ENCODE measurements around the gene POLR1E. TPM values are rescaled to one million over a fixed set of nuclear protein-coding genes. Genes with fewer than 3 reads are reported as not detected.

Gene POLR1E
- total and polyA plus RNA-seq, 4 donors = 4.9 to 25.5 (median 14.4) TPM

DNA sequence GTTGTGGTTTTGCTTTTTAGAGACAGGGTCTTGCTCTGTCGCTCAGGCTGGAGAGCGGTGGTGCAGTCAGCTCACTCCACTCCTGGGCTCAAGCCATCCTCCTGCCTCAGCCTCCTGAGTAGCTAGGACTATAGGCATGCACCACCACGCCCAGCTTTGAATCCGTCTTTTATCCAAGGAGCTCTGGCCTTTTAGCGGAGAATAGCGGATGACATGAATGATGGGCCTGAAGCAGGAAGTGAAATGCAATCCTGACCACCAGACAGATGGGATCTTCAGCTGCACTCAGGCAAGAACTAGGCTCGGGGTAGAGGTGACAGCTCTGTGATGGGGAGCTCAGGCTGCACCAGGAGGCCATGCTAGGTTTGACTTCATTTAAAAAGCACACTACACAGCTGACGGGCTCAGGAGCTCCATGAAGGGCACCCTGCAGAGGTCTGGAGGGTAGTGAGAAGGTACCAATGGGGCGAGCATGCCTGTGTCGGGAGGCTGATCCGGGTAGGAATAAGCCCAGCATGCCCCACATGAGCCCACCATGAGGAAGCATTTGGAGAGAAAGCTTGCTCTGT, 21.9 kb downstream of the POLR1E start:
- H3K9ac ChIP-seq (ENCODE audit: low read depth in 1 of 2, low read length in 2 of 2) = no peak overlapping the region
- TF ChIP-seq, protein P1, sequence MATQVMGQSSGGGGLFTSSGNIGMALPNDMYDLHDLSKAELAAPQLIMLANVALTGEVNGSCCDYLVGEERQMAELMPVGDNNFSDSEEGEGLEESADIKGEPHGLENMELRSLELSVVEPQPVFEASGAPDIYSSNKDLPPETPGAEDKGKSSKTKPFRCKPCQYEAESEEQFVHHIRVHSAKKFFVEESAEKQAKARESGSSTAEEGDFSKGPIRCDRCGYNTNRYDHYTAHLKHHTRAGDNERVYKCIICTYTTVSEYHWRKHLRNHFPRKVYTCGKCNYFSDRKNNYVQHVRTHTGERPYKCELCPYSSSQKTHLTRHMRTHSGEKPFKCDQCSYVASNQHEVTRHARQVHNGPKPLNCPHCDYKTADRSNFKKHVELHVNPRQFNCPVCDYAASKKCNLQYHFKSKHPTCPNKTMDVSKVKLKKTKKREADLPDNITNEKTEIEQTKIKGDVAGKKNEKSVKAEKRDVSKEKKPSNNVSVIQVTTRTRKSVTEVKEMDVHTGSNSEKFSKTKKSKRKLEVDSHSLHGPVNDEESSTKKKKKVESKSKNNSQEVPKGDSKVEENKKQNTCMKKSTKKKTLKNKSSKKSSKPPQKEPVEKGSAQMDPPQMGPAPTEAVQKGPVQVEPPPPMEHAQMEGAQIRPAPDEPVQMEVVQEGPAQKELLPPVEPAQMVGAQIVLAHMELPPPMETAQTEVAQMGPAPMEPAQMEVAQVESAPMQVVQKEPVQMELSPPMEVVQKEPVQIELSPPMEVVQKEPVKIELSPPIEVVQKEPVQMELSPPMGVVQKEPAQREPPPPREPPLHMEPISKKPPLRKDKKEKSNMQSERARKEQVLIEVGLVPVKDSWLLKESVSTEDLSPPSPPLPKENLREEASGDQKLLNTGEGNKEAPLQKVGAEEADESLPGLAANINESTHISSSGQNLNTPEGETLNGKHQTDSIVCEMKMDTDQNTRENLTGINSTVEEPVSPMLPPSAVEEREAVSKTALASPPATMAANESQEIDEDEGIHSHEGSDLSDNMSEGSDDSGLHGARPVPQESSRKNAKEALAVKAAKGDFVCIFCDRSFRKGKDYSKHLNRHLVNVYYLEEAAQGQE (IDR thresholded peaks at IDR 0.05) = no peak
- TF ChIP-seq TAF1 (conservative IDR thresholded peaks at IDR 0.05) (no peak), FOXA2 (IDR thresholded peaks at IDR 0.05) (no peak), HNF4G (IDR thresholded peaks at IDR 0.05) (no peak), YY1 (IDR thresholded peaks at IDR 0.05) (no peak), RXRA (IDR thresholded peaks at IDR 0.05) (no peak), HNF4A (conservative IDR thresholded peaks at IDR 0.05) (no peak), SP1 (IDR thresholded peaks at IDR 0.05) (no peak), NR2F2 (IDR thresholded peaks at IDR 0.05) (no peak), FOXA1 (IDR thresholded peaks at IDR 0.05) (no peak), JUND (IDR thresholded peaks at IDR 0.05) (no peak), EGR1 (IDR thresholded peaks at IDR 0.05; ENCODE audit: low read depth in 2 of 2) (no peak), GABPA (IDR thresholded peaks at IDR 0.05 in 1 of 2, conservative IDR thresholded peaks at IDR 0.05 in 1 of 2) (no peak)
- TF ChIP-seq, protein P2, sequence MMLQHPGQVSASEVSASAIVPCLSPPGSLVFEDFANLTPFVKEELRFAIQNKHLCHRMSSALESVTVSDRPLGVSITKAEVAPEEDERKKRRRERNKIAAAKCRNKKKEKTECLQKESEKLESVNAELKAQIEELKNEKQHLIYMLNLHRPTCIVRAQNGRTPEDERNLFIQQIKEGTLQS (IDR thresholded peaks at IDR 0.05) = no peak
- TF ChIP-seq, protein P3, sequence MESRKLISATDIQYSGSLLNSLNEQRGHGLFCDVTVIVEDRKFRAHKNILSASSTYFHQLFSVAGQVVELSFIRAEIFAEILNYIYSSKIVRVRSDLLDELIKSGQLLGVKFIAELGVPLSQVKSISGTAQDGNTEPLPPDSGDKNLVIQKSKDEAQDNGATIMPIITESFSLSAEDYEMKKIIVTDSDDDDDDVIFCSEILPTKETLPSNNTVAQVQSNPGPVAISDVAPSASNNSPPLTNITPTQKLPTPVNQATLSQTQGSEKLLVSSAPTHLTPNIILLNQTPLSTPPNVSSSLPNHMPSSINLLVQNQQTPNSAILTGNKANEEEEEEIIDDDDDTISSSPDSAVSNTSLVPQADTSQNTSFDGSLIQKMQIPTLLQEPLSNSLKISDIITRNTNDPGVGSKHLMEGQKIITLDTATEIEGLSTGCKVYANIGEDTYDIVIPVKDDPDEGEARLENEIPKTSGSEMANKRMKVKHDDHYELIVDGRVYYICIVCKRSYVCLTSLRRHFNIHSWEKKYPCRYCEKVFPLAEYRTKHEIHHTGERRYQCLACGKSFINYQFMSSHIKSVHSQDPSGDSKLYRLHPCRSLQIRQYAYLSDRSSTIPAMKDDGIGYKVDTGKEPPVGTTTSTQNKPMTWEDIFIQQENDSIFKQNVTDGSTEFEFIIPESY (IDR thresholded peaks at IDR 0.05) = no peak
- TF ChIP-seq, protein P4, sequence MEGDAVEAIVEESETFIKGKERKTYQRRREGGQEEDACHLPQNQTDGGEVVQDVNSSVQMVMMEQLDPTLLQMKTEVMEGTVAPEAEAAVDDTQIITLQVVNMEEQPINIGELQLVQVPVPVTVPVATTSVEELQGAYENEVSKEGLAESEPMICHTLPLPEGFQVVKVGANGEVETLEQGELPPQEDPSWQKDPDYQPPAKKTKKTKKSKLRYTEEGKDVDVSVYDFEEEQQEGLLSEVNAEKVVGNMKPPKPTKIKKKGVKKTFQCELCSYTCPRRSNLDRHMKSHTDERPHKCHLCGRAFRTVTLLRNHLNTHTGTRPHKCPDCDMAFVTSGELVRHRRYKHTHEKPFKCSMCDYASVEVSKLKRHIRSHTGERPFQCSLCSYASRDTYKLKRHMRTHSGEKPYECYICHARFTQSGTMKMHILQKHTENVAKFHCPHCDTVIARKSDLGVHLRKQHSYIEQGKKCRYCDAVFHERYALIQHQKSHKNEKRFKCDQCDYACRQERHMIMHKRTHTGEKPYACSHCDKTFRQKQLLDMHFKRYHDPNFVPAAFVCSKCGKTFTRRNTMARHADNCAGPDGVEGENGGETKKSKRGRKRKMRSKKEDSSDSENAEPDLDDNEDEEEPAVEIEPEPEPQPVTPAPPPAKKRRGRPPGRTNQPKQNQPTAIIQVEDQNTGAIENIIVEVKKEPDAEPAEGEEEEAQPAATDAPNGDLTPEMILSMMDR (IDR thresholded peaks at IDR 0.05; ENCODE audit: low read depth, low read length, missing input control) = no peak
- TF ChIP-seq, protein P5, sequence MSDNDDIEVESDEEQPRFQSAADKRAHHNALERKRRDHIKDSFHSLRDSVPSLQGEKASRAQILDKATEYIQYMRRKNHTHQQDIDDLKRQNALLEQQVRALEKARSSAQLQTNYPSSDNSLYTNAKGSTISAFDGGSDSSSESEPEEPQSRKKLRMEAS (IDR thresholded peaks at IDR 0.05) = no peak
- H3K27ac ChIP-seq (ENCODE audit: low read depth in 1 of 2, low read length in 2 of 2) = peak overlapping the region; percentile 85 to 87
- peaks cover 6 to 12% (median 9%) of the 10 kb centered on the region in 4 donors for H3K36me3 ChIP-seq (ENCODE audit: control insufficient read depth in 4 of 4, insufficient read depth in 3 of 4, low read depth in 1 of 4, low read length in 3 of 4)
- WGBS = 96% methylated on average over 11 of the region's 11 CpGs
- no peaks in the 10 kb centered on the region for H3K9me3 ChIP-seq (ENCODE audit: control insufficient read depth in 4 of 4, low read length in 3 of 4)
- no peak overlapping the region for H3K4me3 ChIP-seq (ENCODE audit: low read depth in 1 of 3, low read length in 3 of 3)
- no peak for DNase-seq (ENCODE audit: low spot score)
- no peaks in the 10 kb centered on the region for H3K27me3 ChIP-seq (ENCODE audit: control insufficient read depth in 4 of 4, insufficient read depth in 4 of 4, low read length in 3 of 4)
- peaks cover 16 to 35% (median 25%) of the 10 kb centered on the region in 4 donors for H3K4me1 ChIP-seq (ENCODE audit: control insufficient read depth in 4 of 4, insufficient read depth in 4 of 4, low read length in 3 of 4)
